GM18508 (cell line): Measurements from ENCODE around the gene SSPN.

ENCODE experiments used
- ATAC-seq: cut with Tn5 transposase; IDR thresholded peaks from one replicate; pipeline ENCODE4 v1.9.1; 2021; ENCODE audit warnings: moderate number of reproducible peaks; ENCODE audit not compliant: insufficient read depth, unreplicated experiment

Gene SSPN

GRCh38 chr12:26252946-26253345 is 57.6 kb downstream of the SSPN start:
- no peak for ATAC-seq

- ATAC-seq, result no peak
Measured at GRCh38 chr12:26255893-26256645, 60.7 kb downstream of the SSPN start.

GRCh38 chr12:26264215-26264838 is 69.0 kb downstream of the SSPN start:
- no peak for ATAC-seq

GRCh38 chr12:26265606-26266005 is 70.2 kb downstream of the SSPN start:
- no peak for ATAC-seq

GRCh38 chr12:26266881-26267280 is 71.5 kb downstream of the SSPN start:
- no peak for ATAC-seq

GRCh38 chr12:26268841-26269561 is 73.6 kb downstream of the SSPN start:
- no peak for ATAC-seq

GRCh38 chr12:26269562-26270284 is 74.3 kb downstream of the SSPN start:
- no peak for ATAC-seq

GRCh38 chr12:26271024-26271423 is 75.7 kb downstream of the SSPN start:
- ATAC-seq, result no peak

- ATAC-seq, result no peak
Measured at GRCh38 chr12:26271889-26272492, 76.6 kb downstream of the SSPN start.

GRCh38 chr12:26272851-26273250 is 77.5 kb downstream of the SSPN start:
- no peak for ATAC-seq

GRCh38 chr12:26273811-26274210 is 78.4 kb downstream of the SSPN start:
- no peak for ATAC-seq

- ATAC-seq, result peak; percentile 97
Measured at GRCh38 chr12:26274441-26275312, 79.3 kb downstream of the SSPN start.

GRCh38 chr12:26275313-26276131 is 80.1 kb downstream of the SSPN start:
- ATAC-seq, result no peak

GRCh38 chr12:26276709-26277108 is 81.3 kb downstream of the SSPN start:
- ATAC-seq, result no peak

GRCh38 chr12:26277506-26278246 is 82.3 kb downstream of the SSPN start:
- ATAC-seq, result no peak

- no peak for ATAC-seq
Measured at GRCh38 chr12:26278266-26278665, 82.9 kb downstream of the SSPN start.

GRCh38 chr12:26278666-26279065 is 83.3 kb downstream of the SSPN start:
- no peak for ATAC-seq

GRCh38 chr12:26279091-26279490 is 83.7 kb downstream of the SSPN start:
- ATAC-seq, result no peak
